Stromal cell of bone marrow (primary cell): ENCODE data around the gene CACNB4.

Experiments
- DNase-seq: peaks from one replicate; pipeline ENCODE4 v3.0.0-alpha.2; 2012; ENCODE audit warnings: low read depth

CACNB4 gene

DNA sequence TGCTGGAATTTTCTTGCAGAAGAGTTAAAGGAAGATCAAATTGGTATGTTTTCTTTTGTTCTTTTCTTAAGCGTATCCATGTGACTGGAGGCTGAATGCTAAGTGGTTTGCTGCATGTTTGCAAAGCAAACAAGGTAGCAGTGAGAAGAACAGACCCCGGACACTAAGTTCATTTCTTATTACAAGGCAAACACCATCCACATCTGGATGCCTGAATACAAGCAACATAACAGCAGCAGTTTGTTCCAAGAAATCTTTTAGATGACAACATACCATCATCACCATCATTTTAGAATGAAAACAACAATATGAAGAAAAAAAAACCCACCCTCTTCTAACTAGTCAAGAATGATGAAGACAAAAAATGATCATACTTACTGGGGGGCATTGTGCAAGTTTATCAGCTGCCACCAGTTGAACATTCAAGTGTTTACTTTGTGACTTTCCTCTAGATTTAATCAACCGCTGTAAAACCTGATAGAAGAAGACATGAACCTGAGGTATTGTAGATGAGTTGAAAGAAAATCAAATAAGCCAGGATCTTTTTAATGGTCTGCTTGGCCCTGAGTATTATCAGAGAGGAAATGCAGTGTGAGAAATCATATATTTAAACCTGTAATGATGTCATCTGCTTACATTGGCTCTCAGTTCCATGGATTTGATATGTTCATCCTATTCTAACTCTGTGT, 245.6 kb downstream of the CACNB4 start:
- DNase-seq = no peak

DNA sequence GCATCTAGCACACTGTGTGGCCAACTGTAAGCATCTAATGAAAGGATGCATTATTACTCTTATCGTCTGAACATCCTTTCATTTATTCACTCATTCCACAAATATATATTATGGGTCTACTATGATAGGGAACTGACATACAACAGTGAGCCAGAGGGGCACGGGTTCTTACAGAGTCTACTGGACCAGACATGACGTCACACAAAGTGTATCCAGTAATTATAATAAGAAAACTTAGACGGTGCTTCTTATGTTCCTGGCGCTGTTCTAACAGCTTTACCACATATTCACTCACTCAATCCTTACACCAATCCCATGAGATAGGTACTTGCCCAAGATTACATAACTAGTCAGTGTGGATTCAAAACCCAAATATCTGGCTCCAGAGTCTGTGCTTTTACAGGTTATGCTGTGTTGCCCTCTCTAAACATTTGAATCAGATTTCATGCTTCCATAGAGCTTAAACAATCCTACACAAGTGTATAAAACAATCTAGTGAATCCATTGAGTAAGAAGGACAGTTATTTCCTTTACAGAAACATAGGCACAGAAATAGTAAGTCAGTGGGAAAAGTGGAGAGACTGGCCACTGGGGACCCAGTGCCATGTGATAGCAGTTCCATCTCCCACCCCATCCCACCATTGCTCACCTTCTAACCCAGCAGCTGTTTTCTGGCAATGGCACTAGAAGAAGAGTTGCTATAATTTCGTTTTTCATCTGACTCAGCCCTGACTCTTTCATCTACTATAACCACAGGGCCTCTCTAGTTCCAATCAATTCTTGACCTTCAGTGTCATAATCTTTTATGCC, 246.4 kb downstream of the CACNB4 start:
- peak; percentile 31 for DNase-seq

DNA sequence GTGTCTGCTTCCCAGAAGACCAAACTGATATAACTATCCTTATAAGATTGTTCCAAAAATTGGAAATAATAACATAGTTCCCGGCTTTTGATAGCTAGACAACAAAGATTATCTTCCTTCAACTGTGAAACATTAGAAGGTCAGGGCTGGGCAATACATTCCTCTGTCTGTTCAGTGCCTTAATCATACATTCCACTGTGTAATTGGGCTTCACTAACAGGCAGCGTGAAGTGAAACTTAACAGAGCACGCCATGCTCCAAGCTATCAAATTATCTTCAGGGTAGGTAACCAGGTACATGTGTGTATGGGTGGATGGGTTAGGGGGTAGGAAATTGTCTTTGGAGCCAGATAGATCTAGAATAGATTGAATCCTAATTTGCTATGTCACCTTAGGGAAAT, 247.1 kb downstream of the CACNB4 start:
- DNase-seq = no peak

DNA sequence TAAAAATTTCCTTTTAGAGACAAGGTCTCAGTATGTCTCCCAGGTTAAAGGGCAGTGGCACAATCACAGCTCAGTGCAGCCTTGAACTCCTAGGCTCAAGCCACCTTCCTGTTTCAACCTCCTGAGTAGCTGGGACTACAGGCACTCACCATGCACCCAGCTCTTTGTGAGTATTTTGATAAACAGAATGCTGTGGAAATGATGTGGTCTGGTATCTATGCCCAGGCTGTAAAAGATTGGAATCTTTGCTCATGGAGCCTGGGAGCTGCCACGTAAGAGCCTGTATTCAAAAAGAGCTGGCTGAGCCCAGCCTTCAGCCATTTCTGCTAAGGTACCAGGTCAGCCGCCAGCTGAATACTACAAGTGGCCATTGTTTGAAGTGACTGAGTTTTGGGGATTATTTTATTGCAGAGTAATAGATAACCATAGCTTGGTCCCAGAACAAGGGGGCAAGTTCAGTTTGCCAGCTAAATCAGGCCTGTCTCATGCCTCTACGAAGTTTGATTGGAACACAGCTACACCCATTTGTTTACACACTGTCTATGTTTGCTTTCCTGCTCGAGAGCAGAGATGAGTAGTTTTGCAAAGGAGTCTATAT, 249.3 kb downstream of the CACNB4 start:
- DNase-seq = no peak

DNA sequence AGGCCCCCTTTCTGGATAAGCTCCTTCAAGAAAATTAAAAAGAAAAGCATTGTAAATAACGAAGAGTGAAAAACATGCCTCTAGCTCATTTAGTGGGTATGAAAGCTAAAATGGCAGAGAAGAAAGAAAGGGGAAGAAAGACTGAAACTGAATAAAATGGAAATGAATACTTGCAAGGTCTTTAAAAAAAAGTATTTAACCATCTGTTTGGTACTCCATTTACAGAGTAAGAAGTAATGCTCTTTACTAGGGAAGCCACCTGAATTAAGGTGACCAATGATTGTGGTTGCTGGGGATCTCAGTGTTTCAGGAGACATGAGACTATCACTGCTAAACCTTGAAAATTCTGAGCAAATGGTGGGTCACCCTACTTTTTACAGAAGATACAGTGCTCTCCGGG, 253.0 kb downstream of the CACNB4 start:
- no peak for DNase-seq

DNA sequence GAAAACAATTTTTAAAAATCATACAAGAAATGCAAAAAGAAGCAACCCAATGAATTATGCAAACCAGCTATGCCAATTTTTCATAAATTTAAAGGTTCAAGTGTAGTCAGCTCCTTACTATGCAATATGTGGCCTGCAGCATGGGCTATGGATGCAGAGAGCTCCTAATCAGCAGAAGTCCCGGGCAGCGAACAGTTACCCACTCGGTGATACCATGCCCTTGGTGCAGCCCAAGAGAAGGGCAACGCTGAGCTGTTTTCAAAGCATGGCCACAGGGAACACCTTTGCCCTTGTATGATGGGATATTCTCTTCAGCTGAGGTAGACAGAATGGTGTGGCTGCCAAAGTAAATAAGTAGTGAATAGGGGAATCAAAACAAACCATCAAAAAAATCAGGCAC, 253.4 kb downstream of the CACNB4 start:
- no peak for DNase-seq

DNA sequence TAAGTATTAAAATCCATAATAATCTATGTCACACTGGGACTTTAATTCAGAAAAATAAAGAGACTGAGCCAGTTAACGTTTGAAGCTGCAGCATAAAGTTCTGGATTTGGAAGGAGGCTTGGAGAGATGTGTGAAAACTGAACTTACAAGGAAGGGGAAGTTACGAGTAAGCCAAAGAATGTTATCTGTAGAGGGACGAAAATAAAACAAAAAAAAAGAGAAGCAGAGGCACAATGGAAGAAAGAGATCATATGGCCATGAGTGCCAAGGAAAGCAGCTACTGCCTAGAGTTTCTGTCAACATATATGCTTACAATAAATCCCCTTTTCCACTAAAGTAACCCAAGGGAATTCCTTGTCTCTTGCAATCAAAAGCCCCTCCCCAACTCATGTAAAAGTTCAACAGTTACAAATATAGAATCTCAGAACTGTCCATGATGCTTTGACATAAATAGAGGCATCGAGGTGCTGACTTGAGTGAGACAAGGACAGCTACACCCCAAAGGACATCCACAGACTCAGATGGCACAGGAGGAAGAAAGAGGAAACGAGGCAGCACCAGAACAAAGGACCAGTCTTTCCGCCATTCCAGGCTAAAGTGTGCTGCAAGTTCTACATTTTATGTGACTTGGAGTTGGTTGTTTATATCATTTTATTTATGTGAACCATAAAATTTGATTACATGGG, 254.5 kb downstream of the CACNB4 start:
- DNase-seq = no peak

DNA sequence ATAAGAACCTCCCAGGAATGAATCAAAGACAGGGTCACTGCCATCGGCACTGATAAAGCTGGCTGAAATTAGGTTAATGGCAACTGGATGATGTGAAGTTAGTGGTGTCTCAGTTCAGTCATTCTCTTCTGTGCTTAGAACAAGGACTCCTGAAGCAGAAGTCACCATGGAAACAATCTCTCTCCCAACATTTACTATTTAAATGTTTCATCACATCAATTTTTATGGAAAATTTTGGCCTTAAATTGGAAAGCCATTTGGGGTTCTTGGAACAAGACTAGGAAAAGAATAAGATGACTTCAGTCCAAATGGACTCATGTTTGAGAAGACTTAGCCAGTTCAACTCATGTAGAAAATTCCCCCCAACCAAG, 255.2 kb downstream of the CACNB4 start:
- no peak for DNase-seq

DNA sequence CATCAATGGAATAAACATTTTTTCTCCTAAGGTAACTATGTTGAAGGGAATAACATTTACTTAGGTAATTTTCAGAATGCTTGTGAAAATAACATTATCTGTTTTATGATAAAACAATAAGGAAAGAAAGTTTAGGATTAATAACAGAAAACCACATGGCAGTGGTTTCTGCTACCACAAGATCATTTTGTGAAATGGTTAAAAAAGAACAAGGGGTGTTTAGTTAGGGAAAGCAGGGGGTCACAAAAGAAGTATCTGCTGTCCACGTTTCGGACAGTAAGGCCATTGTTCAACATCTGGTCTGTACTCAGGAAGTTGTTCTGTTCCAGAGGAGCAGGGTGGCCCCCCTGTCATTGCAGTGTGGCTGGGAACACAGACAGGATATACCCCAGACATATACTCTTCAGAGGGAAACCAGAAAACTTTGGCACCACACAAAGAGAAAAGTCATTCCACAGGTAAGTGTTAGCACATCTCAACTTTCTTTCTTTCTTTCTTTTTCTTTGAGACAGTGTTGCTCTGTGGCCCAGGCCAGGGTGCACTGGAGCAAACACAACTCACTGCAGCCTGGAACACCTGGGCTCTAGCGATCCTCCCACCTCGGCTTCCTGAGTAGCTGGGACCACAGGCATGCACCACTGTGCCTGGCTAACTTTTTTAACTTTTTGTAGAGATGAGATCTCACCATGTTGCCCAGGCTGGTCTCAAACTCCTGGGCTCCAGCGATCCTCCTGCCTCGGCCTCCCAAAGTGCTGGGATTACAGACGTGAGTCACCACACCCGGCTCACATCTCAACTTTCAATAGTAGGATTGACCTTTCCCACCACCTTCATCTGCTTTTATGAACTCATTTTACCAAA, 255.8 kb downstream of the CACNB4 start:
- DNase-seq = no peak

DNA sequence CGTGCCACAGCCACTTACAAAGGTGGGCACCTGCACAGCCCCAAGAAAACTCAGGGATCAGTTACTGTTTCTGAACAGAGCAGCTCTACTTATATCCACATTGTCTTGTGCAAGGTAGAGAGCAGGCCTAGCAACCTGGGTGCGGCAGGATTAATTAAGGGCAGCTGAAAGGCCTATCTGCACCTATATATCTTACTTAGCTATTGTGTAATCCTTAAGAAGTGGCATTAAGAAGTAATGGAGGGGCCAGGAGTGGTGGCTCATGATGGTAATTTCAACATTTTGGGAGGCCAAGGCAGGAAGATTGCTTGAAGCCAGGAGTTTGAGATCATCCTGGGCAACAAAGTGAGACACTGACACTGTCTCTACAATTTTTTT, 257.8 kb downstream of the CACNB4 start:
- DNase-seq = no peak

DNA sequence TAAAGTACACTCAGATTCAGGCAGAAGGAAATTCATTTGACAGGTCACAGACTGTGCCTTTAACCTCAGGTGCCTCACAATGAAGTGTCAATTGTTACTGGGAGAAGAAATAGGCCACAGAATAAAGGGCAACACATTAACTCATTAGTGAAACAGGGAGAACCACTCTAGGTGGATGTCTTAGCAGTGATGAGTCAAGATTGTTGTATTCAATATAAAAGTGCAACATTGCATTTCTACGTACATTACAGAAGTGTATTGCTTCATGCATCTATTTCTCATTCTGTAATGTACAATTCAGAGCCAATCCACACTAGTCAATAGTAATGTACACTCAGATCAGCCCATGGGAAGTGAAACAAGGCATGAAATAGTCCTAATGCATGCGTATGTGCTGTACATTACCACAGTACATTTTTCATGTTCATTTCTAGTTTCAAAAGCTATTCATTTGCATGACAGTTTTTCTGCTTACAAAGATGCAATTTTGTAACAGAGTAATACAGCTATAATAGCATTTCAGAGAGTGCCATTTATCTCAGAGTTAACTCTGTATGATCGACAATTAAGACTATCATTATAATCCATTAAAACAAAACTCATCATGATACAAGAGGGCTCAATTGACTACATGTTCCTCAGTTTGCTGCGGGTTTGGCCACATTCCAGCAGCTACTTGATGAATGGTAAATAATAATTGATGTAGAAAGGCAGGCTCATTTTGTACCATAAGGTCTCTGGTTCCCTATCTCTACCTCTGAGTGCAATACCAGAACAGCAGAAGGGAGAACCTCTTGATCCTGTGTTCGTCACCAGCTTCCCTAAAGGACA, 258.4 kb downstream of the CACNB4 start:
- DNase-seq = no peak

DNA sequence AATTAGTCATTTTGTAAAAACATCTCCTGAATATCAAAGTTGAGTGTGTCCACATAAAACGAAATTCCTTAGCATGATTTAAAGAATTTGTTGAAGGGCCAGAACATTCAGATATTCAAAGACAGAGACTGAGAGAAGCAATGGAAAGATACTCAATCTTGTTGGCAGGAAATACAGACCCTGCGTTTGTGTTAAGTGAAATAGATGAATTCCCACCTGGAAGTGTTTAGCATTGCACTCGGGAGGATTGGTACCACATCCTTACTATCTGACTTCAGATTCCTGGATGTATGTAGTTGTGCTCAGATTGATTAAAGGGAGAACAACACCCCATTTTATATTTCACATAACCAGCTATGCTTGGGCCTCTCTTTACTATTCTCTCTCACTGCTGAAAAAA, 260.9 kb downstream of the CACNB4 start:
- DNase-seq = no peak

DNA sequence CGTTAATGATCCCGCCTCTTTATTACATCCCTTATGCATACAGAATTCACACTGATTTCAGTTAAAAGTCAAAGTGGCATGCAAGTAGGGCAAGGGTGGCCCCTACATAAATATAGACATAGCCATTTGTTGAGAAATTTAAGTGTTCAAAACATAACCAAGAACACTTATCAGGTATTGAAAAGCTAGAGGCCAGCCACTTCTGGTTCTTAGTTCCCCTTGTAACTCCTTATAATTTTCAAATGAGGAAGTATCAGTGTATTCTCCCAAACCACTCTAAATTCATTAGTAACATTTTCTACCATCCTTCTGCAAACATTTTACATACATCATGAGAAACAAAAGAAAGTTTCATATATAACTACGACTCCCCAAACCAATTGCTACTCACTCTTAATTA, 264.9 kb downstream of the CACNB4 start:
- no peak for DNase-seq

DNA sequence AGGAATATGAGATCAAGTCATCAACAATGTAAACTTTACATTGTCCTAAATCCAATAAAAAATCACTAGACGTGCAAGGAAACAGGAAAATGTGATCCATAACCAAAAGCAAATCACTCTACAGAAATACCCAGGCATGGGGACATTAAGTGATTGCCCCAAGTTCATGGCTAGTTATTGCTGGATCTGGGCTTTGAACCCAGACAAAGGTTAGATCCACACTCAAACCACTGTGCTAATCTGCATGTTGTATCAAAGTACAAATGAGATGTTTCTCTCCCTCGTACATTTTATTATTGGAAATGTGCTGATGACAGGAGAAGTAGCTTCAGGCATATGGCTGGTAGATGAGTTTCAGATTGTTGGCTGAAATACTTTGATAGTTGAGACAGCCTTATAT, 267.9 kb downstream of the CACNB4 start:
- no peak for DNase-seq

DNA sequence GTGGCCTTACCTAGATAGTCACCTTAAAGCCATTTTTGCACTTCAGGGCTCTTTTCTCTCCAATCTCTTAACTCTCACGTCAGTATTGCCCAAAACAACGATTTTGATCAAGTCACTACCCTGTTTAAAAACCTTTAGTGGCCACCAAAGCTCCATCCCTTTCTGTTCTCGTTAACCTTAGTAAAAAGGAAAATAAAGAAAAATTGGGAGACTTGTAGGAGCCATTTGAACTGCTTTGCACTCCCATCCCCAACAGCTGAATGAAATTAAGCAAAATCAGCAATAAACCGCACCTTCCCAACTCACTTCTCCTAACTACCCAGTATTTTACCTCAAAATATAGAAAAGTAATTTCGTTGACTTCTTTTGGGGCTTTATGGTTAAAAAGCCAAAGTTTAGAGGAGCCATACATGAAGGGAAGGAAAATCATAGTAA, 269.9 kb downstream of the CACNB4 start:
- DNase-seq = no peak

DNA sequence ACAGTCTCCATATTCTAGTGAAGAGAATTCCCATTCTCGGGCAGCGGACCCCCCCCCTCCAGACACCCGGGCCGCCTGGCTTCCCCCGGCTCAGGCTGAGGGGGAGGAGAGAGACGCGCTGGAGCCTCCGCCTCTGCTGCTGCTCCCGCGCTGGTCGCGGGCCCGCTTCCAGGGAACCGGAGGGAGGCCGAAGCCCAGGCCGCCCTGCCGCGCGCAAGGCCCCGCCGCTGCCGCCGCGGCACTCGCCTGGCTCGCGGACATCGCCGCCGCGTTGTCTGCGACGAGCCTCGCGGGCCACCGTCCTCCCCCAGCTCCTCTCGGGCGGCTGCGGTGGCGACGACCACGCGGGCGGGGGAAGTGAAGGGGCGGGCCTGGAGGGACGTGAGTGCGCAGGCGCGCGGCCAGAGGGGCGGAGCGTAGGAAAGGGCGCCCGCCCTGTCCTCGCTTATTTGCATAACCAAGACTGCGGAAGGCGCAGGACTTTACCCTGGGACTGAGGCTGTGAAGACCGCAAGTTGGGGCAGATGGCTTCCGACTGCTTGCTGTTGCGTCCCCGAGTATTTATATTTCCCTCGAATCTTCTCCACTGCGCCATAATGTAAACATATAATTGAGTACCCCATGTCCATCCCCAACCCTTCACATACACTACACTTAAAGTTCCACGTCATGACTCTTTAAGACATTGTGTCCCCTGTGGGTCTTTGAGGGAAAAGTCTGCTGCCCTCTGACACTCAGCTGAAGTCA, 270.5 kb downstream of the CACNB4 start, which contains the start of gene ARL5A:
Gene ARL5A (minus strand): TSS at position 279 of the 747 bp plus-strand sequence. CDS start 245 bp downstream, at position 34.
- peak; percentile 87 for DNase-seq

DNA sequence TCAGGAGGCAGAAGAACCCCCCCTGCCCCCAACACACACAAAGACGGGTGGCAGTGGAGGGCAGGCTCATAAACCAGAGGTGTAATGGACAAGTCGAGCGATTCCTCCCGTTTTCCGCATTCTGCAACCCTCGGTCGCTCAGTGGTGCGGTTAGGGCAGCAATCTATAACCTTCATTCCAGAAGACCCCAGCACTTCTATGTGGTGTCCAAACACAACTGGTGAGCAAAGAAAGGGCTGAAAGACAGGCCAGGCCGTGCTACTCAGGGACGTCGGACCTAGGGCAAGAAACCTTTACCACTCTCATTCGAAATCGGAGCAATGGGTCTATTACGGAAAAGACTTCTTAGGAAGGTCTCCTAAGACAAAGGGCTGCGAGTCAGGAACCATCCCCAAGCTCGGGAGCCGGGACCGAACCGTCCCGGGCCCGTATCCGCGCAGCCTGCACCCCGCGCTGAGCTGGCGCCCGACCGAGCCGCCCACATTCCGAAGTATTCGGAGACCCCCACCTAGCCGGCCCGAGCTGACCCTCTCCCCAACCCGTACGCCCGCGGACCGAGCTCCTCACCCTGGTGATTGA, 271.2 kb downstream of the CACNB4 start:
- no peak for DNase-seq

DNA sequence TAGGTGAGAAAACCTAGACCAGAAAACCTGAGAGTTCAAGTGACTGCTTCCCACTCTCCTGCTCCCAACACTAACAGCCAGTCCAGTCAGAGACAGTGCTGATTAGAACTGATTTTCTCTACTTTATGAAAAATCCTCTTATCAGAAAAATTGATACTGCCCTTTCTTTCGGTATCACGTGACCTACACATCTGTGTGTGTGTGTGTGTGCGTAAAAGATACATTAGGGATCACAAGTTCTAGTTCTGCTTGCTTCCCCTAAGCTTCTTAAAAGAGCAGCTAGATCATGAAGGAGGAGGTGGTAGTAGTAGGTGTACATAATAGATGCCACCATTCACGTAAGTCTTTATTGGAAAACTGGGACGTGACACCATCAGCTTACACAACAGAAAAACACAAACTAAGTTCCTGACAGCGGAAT, 272.1 kb downstream of the CACNB4 start:
- DNase-seq = no peak

DNA sequence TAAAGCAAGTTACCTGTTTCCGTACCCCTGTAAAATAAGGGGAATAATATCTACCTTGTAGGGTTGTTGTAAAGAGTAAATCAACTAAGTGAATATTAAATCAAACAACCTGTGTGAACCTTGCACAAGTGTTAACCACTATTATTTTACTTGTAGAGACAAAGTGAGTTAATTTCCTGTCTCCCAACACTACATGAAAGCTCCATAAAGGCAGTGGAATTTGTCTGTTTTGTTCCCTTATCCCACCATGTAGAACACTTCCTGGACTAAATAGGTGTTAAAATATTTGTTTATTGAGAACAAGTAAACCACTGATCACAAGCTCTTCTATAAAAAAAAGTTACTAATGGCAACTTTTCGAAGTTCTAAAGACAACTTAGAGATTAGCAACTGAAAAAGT, 274.0 kb downstream of the CACNB4 start:
- no peak for DNase-seq

DNA sequence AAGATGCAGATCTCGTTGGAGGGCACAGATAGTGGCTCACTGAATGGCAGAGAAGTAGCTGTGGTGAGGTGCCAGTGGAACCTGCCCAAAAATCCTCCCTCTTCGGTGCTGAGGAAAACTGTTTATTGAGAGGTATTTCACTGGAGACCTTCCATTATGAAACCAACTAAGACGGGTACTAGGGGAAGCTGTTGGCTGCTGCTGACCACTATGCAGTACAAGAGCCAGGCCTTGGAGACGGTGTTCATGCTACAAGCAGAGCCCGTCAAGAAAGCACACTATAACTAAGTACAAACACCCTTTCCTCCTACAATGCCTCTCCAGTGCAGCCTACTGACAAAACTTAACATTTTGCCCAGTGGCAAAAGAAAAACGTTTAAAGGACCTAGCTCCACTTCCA, 275.2 kb downstream of the CACNB4 start:
- no peak for DNase-seq
